Activated naive CD4-positive, alpha-beta T cell treated with anti-CD3 and anti-CD28 coated beads, Interleukin-2, amount 10 ng/mL, durations not matched to agents 7 days and 5 days (primary cell): Measurements from ENCODE around the gene TMEM131.
A peak's percentile ranks its signal among the peaks of the same experiment; 100 is the strongest.
"Not testable (repeated sequence)": the region's sequence is repeated elsewhere in the genome, so short reads cannot be mapped to it uniquely, and the experiment has no call there.

Experiments used
- CTCF ChIA-PET: fragments of 350-600 bp; sonication (Branson Sonifier 250); formaldehyde crosslinking; loops from one replicate; lab custom pipeline; 2021; ENCODE audit warnings: antibody characterized with exemption; lab: Charles Lee
- DNase-seq: peaks from one replicate; pipeline ENCODE4 v3.0.0-alpha.2; 2020
- H3K27ac Mint-ChIP-seq: one replicate; pipeline ENCODE4 v1.8.0; 2021; ENCODE audit warnings: mild to moderate bottlenecking, moderate library complexity, mixed read lengths
- H3K27me3 Mint-ChIP-seq: one replicate; pipeline ENCODE4 v1.8.0; 2021; ENCODE audit warnings: mild to moderate bottlenecking, mixed read lengths
- H3K36me3 Mint-ChIP-seq: one replicate; pipeline ENCODE4 v1.8.0; 2021; ENCODE audit warnings: mixed read lengths
- H3K4me1 Mint-ChIP-seq: one replicate; pipeline ENCODE4 v1.8.0; 2021; ENCODE audit warnings: mixed read lengths
- H3K4me3 Mint-ChIP-seq: one replicate; pipeline ENCODE4 v1.8.0; 2021; ENCODE audit warnings: mild to moderate bottlenecking, moderate library complexity, mixed read lengths
- H3K9me3 Mint-ChIP-seq: one replicate; pipeline ENCODE4 v1.8.0; 2021; ENCODE audit warnings: mixed read lengths

Gene TMEM131

GRCh38 chr2:97878317-97878716, 117.4 kb downstream of the TMEM131 start:
- H3K9me3 Mint-ChIP-seq, result peaks cover 24% of the 10 kb centered on the region
- CTCF ChIA-PET, H3K4me3 Mint-ChIP-seq, H3K27ac Mint-ChIP-seq, H3K27me3 Mint-ChIP-seq, H3K4me1 Mint-ChIP-seq, DNase-seq: not testable (repeated sequence)
- H3K36me3 Mint-ChIP-seq, result peaks cover 19% of the 10 kb centered on the region

- no peak for DNase-seq
- CTCF ChIA-PET, result interaction anchor here (2.4 kb wide), 1 partner anchor 65 kb away, joined by 7 read pairs; no protein-coding TSS in a partner anchor
- Mint-ChIP-seq H3K4me3 (no peak overlapping the region), H3K9me3 (peaks cover 8% of the 10 kb centered on the region), H3K27me3 (no peaks in the 10 kb centered on the region), H3K4me1 (peaks cover 32% of the 10 kb centered on the region), H3K36me3 (peaks cover 2% of the 10 kb centered on the region), H3K27ac (no peak overlapping the region)
Observed at GRCh38 chr2:97871096-97871780, 124.5 kb downstream of the TMEM131 start.

- H3K27me3 Mint-ChIP-seq, result no peaks in the 10 kb centered on the region
- CTCF ChIA-PET, result interaction anchor here (2.4 kb wide), 1 partner anchor 64 kb away, joined by 7 read pairs; no protein-coding TSS in a partner anchor
- no peak overlapping the region for H3K4me3 Mint-ChIP-seq
- H3K27ac Mint-ChIP-seq, result peak overlapping the region; percentile 3
- H3K4me1 Mint-ChIP-seq, result peaks cover 32% of the 10 kb centered on the region
- DNase-seq, result peak; percentile 69
- peaks cover 9% of the 10 kb centered on the region for H3K9me3 Mint-ChIP-seq
- peaks cover 2% of the 10 kb centered on the region for H3K36me3 Mint-ChIP-seq
Observed at GRCh38 chr2:97870396-97870843, 125.3 kb downstream of the TMEM131 start.

- CTCF ChIA-PET, result interaction anchor here (2.4 kb wide), 1 partner anchor 63 kb away, joined by 7 read pairs; no protein-coding TSS in a partner anchor
- Mint-ChIP-seq H3K27me3 (no peaks in the 10 kb centered on the region), H3K27ac (no peak overlapping the region), H3K4me3 (no peak overlapping the region), H3K4me1 (peaks cover 32% of the 10 kb centered on the region), H3K9me3 (peaks cover 9% of the 10 kb centered on the region), H3K36me3 (peaks cover 2% of the 10 kb centered on the region)
- no peak for DNase-seq
Observed at GRCh38 chr2:97869722-97870346, 125.9 kb downstream of the TMEM131 start.

- no peak overlapping the region for H3K27ac Mint-ChIP-seq
- DNase-seq, result no peak
Observed at GRCh38 chr2:97868986-97869721, 126.6 kb downstream of the TMEM131 start.

GRCh38 chr2:97863829-97864228, 131.9 kb downstream of the TMEM131 start:
- no peak for DNase-seq
- H3K27me3 Mint-ChIP-seq, result no peaks in the 10 kb centered on the region
- no peak overlapping the region for H3K4me3 Mint-ChIP-seq
- CTCF ChIA-PET, result no interaction called here
- no peak overlapping the region for H3K27ac Mint-ChIP-seq
- peaks cover 14% of the 10 kb centered on the region for H3K36me3 Mint-ChIP-seq
- H3K9me3 Mint-ChIP-seq, result peaks cover 14% of the 10 kb centered on the region
- H3K4me1 Mint-ChIP-seq, result peaks cover 4% of the 10 kb centered on the region

More at GRCh38 chr2:97868986-97869721, 126.6 kb downstream of the TMEM131 start:
- CTCF ChIA-PET, result interaction anchor here (2.4 kb wide), 1 partner anchor 63 kb away, joined by 7 read pairs; no protein-coding TSS in a partner anchor
- Mint-ChIP-seq H3K4me3 (no peak overlapping the region), H3K27me3 (no peaks in the 10 kb centered on the region), H3K36me3 (peaks cover under 1% of the 10 kb centered on the region), H3K4me1 (peaks cover 32% of the 10 kb centered on the region), H3K9me3 (peaks cover 8% of the 10 kb centered on the region)

GRCh38 chr2:97861177-97861576, 134.6 kb downstream of the TMEM131 start:
- Mint-ChIP-seq H3K4me1 (no peaks in the 10 kb centered on the region), H3K27me3 (no peaks in the 10 kb centered on the region), H3K9me3 (peaks cover 13% of the 10 kb centered on the region), H3K4me3 (no peak overlapping the region), H3K27ac (no peak overlapping the region), H3K36me3 (peaks cover 17% of the 10 kb centered on the region)
- DNase-seq, result no peak
- CTCF ChIA-PET, result no interaction called here

- no peak overlapping the region for H3K27ac Mint-ChIP-seq
- CTCF ChIA-PET, result no interaction called here
Observed at GRCh38 chr2:97858442-97858841, 137.3 kb downstream of the TMEM131 start.

GRCh38 chr2:97857553-97857952, 138.2 kb downstream of the TMEM131 start:
- no peak overlapping the region for H3K4me3 Mint-ChIP-seq
- DNase-seq, result no peak
- CTCF ChIA-PET, result no interaction called here
- peaks cover 2% of the 10 kb centered on the region for H3K9me3 Mint-ChIP-seq
- H3K27ac Mint-ChIP-seq, result no peak overlapping the region
- peaks cover 26% of the 10 kb centered on the region for H3K36me3 Mint-ChIP-seq
- peaks cover 3% of the 10 kb centered on the region for H3K4me1 Mint-ChIP-seq
- no peaks in the 10 kb centered on the region for H3K27me3 Mint-ChIP-seq

More at GRCh38 chr2:97858442-97858841, 137.3 kb downstream of the TMEM131 start:
- Mint-ChIP-seq H3K4me3 (no peak overlapping the region), H3K9me3 (peaks cover 7% of the 10 kb centered on the region), H3K36me3 (peaks cover 22% of the 10 kb centered on the region), H3K27me3 (no peaks in the 10 kb centered on the region), H3K4me1 (no peaks in the 10 kb centered on the region)
- DNase-seq, result no peak

GRCh38 chr2:97853057-97853456, 142.7 kb downstream of the TMEM131 start:
- Mint-ChIP-seq H3K36me3 (peaks cover 21% of the 10 kb centered on the region), H3K4me1 (peaks cover 30% of the 10 kb centered on the region)
- CTCF ChIA-PET, result interaction anchor here (1.5 kb wide), 1 partner anchor 12 kb away, joined by 3 read pairs; no protein-coding TSS in a partner anchor
- not testable (repeated sequence) for H3K27ac Mint-ChIP-seq, H3K4me3 Mint-ChIP-seq, H3K9me3 Mint-ChIP-seq, DNase-seq, H3K27me3 Mint-ChIP-seq

GRCh38 chr2:97851172-97851571, 144.6 kb downstream of the TMEM131 start:
- peaks cover 30% of the 10 kb centered on the region for H3K4me1 Mint-ChIP-seq
- CTCF ChIA-PET, result no interaction called here
- no peak for DNase-seq
- H3K4me3 Mint-ChIP-seq, result no peak overlapping the region
- peaks cover 21% of the 10 kb centered on the region for H3K36me3 Mint-ChIP-seq
- H3K27ac Mint-ChIP-seq, result no peak overlapping the region
- no peaks in the 10 kb centered on the region for H3K27me3 Mint-ChIP-seq
- H3K9me3 Mint-ChIP-seq, result no peaks in the 10 kb centered on the region

- no peak overlapping the region for H3K4me3 Mint-ChIP-seq
- no peaks in the 10 kb centered on the region for H3K27me3 Mint-ChIP-seq
- H3K9me3 Mint-ChIP-seq, result no peaks in the 10 kb centered on the region
- peak overlapping the region; percentile 3 for H3K27ac Mint-ChIP-seq
- no peak for DNase-seq
- H3K4me1 Mint-ChIP-seq, result peaks cover 30% of the 10 kb centered on the region
- H3K36me3 Mint-ChIP-seq, result peaks cover 21% of the 10 kb centered on the region
- CTCF ChIA-PET, result no interaction called here
Observed at GRCh38 chr2:97849881-97850528, 145.7 kb downstream of the TMEM131 start.

GRCh38 chr2:97848306-97848705, 147.4 kb downstream of the TMEM131 start:
- CTCF ChIA-PET, result no interaction called here
- no peaks in the 10 kb centered on the region for H3K9me3 Mint-ChIP-seq
- H3K4me3 Mint-ChIP-seq, result no peak overlapping the region
- peaks cover 12% of the 10 kb centered on the region for H3K36me3 Mint-ChIP-seq
- no peak for DNase-seq
- H3K4me1 Mint-ChIP-seq, result peaks cover 30% of the 10 kb centered on the region
- H3K27me3 Mint-ChIP-seq, result no peaks in the 10 kb centered on the region
- no peak overlapping the region for H3K27ac Mint-ChIP-seq

- H3K27ac Mint-ChIP-seq, DNase-seq, H3K9me3 Mint-ChIP-seq, H3K36me3 Mint-ChIP-seq, CTCF ChIA-PET, H3K4me3 Mint-ChIP-seq, H3K27me3 Mint-ChIP-seq: not testable (repeated sequence)
- peaks cover 24% of the 10 kb centered on the region for H3K4me1 Mint-ChIP-seq
Observed at GRCh38 chr2:97846716-97847115, 149.0 kb downstream of the TMEM131 start.
